ENCODE data around the gene CDH3. TPM values are rescaled to one million over a fixed set of nuclear protein-coding genes. Genes with fewer than 3 reads are reported as not detected.

Gene CDH3
- total RNA-seq, result 6.4 and 24.0 TPM in 2 replicates

DNA sequence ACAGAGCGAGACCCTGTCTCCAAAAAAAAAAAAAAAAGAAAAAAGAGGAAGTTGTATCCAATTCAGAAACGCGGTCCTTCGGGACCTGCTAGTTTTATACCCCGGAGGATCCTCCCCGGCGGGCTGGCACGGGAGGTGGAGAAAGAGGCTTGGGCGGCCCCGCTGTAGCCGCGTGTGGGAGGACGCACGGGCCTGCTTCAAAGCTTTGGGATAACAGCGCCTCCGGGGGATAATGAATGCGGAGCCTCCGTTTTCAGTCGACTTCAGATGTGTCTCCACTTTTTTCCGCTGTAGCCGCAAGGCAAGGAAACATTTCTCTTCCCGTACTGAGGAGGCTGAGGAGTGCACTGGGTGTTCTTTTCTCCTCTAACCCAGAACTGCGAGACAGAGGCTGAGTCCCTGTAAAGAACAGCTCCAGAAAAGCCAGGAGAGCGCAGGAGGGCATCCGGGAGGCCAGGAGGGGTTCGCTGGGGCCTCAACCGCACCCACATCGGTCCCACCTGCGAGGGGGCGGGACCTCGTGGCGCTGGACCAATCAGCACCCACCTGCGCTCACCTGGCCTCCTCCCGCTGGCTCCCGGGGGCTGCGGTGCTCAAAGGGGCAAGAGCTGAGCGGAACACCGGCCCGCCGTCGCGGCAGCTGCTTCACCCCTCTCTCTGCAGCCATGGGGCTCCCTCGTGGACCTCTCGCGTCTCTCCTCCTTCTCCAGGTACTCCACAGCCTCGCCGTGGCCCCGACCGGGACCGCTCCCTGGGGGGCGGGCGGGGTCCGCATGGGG, at the start of gene CDH3:
CDH3 (plus strand) TSS at position 596 of the 779 bp plus-strand sequence; CDS start at position 666, 70 bp downstream.

DNA sequence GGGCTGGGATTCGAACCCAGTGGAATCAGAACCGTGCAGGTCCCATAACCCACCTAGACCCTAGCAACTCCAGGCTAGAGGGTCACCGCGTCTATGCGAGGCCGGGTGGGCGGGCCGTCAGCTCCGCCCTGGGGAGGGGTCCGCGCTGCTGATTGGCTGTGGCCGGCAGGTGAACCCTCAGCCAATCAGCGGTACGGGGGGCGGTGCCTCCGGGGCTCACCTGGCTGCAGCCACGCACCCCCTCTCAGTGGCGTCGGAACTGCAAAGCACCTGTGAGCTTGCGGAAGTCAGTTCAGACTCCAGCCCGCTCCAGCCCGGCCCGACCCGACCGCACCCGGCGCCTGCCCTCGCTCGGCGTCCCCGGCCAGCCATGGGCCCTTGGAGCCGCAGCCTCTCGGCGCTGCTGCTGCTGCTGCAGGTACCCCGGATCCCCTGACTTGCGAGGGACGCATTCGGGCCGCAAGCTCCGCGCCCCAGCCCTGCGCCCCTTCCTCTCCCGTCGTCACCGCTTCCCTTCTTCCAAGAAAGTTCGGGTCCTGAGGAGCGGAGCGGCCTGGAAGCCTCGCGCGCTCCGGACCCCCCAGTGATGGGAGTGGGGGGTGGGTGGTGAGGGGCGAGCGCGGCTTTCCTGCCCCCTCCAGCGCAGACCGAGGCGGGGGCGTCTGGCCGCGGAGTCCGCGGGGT, 92.1 kb downstream of the CDH3 start, which contains the start of gene CDH1:
CDH1 (plus strand) TSS at position 247 of the 684 bp plus-strand sequence; CDS start at position 371, 124 bp downstream.

Other genes starting within 250 kb of the CDH3 start
- under 0.01 and 0.76 TPM in 2 replicates for gene SMPD3, start 196.8 kb upstream of the CDH3 start, total RNA-seq
- 23.8 and 26.2 TPM in 2 replicates for gene ZFP90, start 106.0 kb upstream of the CDH3 start, total RNA-seq
- 2.3 and 23.3 TPM in 2 replicates for gene CDH1, start 92.0 kb downstream of the CDH3 start, total RNA-seq
- 10.1 and 17.8 TPM in 2 replicates for gene TANGO6, start 198.2 kb downstream of the CDH3 start, total RNA-seq

All from mesangial cell (primary cell).